Endothelial cell (in vitro differentiated cells): ENCODE data around the gene TM9SF1. TPM values are rescaled to one million over a fixed set of nuclear protein-coding genes. Genes with fewer than 3 reads are reported as not detected.
A peak's percentile ranks its signal among the peaks of the same experiment; 100 is the strongest.

ENCODE experiments used
- DNase-seq: peaks from one replicate; pipeline ENCODE4 v3.0.0; 2021; ENCODE audit warnings: low spot score
- H3K27ac Mint-ChIP-seq: one replicate; pipeline ENCODE4 v1.8.0; 2021; ENCODE audit warnings: mixed read lengths, inconsistent platforms; ENCODE audit not compliant: unreplicated experiment
- H3K27me3 Mint-ChIP-seq: one replicate; pipeline ENCODE4 v1.8.0; 2021; ENCODE audit warnings: mild to moderate bottlenecking, moderate library complexity, mixed read lengths, inconsistent platforms; ENCODE audit not compliant: unreplicated experiment
- H3K36me3 Mint-ChIP-seq: one replicate; pipeline ENCODE4 v1.8.0; 2021; ENCODE audit warnings: mild to moderate bottlenecking, low read depth, mixed read lengths, inconsistent platforms; ENCODE audit not compliant: unreplicated experiment
- H3K4me1 Mint-ChIP-seq: one replicate; pipeline ENCODE4 v1.8.0; 2021; ENCODE audit warnings: mild to moderate bottlenecking, mixed read lengths, inconsistent platforms; ENCODE audit not compliant: unreplicated experiment
- H3K4me3 Mint-ChIP-seq: one replicate; pipeline ENCODE4 v1.8.0; 2021; ENCODE audit warnings: mild to moderate bottlenecking, mixed read lengths, inconsistent platforms; ENCODE audit not compliant: unreplicated experiment
- H3K9me3 Mint-ChIP-seq: one replicate; pipeline ENCODE4 v1.8.0; 2021; ENCODE audit warnings: mixed read lengths, inconsistent platforms; ENCODE audit not compliant: unreplicated experiment
- total RNA-seq: library from RNA; stranded (reverse); fragmentation: NEBNext Ultra II Directional; extraction: Animal tissue kit (Norgen Biotek cat#: 25700); gene quantifications from one replicate; pipeline ENCODE4 v1.2.1, GENCODE V29; 2021; ENCODE audit not compliant: unreplicated experiment
- TF ChIP-seq, protein P1 (sequence below): fragments of 200-600 bp; sonication (generic); IDR thresholded peaks from one replicate; pipeline ENCODE4 v1.5.0; 2021; ENCODE audit warnings: antibody characterized with exemption; ENCODE audit not compliant: unreplicated experiment

Gene TM9SF1
- total RNA-seq, 1 donor from 2014 or later: 41.8 TPM

GRCh38 chr14:24213866-24214662, 18.8 kb upstream of the TM9SF1 start:
- peak overlapping the region; percentile 96 for H3K27ac Mint-ChIP-seq
- peak overlapping the region; percentile 93 for H3K4me3 Mint-ChIP-seq
- peaks cover 24% of the 10 kb centered on the region for H3K36me3 Mint-ChIP-seq
- H3K4me1 Mint-ChIP-seq: peaks cover 21% of the 10 kb centered on the region
- peaks cover 26% of the 10 kb centered on the region for H3K27me3 Mint-ChIP-seq
- DNase-seq: no peak
- TF ChIP-seq, protein P1, sequence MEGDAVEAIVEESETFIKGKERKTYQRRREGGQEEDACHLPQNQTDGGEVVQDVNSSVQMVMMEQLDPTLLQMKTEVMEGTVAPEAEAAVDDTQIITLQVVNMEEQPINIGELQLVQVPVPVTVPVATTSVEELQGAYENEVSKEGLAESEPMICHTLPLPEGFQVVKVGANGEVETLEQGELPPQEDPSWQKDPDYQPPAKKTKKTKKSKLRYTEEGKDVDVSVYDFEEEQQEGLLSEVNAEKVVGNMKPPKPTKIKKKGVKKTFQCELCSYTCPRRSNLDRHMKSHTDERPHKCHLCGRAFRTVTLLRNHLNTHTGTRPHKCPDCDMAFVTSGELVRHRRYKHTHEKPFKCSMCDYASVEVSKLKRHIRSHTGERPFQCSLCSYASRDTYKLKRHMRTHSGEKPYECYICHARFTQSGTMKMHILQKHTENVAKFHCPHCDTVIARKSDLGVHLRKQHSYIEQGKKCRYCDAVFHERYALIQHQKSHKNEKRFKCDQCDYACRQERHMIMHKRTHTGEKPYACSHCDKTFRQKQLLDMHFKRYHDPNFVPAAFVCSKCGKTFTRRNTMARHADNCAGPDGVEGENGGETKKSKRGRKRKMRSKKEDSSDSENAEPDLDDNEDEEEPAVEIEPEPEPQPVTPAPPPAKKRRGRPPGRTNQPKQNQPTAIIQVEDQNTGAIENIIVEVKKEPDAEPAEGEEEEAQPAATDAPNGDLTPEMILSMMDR: no peak
- no peaks in the 10 kb centered on the region for H3K9me3 Mint-ChIP-seq

DNA sequence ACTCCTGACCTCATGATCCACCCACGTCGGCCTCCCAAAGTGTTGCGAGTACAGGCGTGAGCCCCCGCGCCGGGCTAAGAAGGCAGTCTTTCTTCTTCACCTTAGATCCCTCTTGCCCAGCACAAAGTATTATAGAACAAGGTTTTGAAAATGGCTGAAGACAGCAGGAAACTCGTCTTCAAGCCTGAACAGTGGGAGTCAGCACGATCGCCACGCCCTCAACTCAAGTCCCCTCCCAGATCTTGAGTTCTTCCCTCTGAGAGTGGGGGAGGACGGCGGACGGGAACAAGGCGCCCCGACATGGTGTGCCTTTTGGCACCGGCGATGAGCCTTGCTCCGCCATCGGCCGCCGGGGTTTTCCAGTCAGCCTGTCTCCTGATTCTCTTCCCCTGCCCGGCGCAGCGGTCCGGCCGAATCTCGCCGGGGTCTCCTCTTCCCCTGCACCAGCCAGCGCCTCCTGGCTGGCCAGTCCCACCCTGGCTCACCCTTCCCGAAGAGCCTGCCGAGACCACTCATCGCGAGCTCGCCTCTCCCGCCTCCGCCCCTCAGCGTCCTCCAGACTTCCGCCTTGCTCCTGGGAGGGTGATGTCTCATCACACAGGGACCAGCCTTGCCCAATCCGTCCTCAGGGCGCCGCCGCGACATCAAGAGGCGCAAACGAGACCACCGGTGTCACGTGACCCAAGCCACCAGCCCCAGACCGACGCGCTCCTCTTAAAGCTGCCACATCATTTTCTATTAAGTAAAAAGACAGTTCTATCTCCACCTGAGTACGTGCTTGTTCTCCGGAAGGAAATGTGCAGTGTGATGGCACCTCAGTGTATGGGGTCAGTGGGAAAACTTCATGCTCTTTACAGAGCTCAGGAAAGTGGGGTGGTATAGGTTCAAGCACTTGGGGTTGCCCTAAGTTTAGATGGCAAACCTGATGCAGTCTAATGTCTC, 18.0 kb upstream of the TM9SF1 start, which contains the start of gene CHMP4A:
TSS of gene CHMP4A (minus strand) at position 565 of the 942 bp plus-strand sequence. CDS start at position 516, 49 bp downstream.
- TF ChIP-seq, protein P1: no peak
- peak within 1 kb of the TSS; percentile 96 for H3K27ac Mint-ChIP-seq
- DNase-seq: peak; percentile 92
- peak within 1 kb of the TSS; percentile 93 for H3K4me3 Mint-ChIP-seq
- H3K4me1 Mint-ChIP-seq: peaks cover 21% of the 10 kb centered on the region
- peaks cover 28% of the 10 kb centered on the region for H3K36me3 Mint-ChIP-seq
- no peaks in the 10 kb centered on the region for H3K9me3 Mint-ChIP-seq
- H3K27me3 Mint-ChIP-seq: peaks cover 28% of the 10 kb centered on the region

GRCh38 chr14:24211311-24211710, 16.1 kb upstream of the TM9SF1 start:
- peaks cover 30% of the 10 kb centered on the region for H3K27me3 Mint-ChIP-seq
- no peaks in the 10 kb centered on the region for H3K9me3 Mint-ChIP-seq
- peak overlapping the region; percentile 28 for H3K27ac Mint-ChIP-seq
- peaks cover 37% of the 10 kb centered on the region for H3K36me3 Mint-ChIP-seq
- peaks cover 24% of the 10 kb centered on the region for H3K4me1 Mint-ChIP-seq
- TF ChIP-seq, protein P1: no peak
- no peak for DNase-seq
- no peak overlapping the region for H3K4me3 Mint-ChIP-seq

DNA sequence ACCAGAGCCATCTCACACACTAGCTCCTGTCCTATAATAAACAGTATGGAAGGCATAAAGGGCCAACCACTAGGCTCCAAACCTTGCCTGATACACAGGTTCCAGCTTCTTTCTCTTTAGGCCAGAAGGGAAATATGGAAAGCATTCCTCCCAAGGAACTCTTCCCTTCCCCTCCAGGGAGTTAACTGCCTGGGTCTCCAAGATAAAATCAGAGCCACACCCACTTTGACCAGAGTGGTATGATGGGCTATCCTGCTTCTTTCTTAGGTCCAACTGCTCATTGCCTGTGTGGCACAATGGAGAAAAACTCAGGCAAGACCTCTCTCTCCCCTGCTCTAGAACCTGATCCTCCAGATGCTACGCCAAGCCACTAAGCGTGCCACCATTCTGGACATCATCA, 12.4 kb upstream of the TM9SF1 start:
- TF ChIP-seq, protein P1: no peak
- DNase-seq: no peak
- Mint-ChIP-seq H3K4me1 (peaks cover 6% of the 10 kb centered on the region), H3K4me3 (no peak overlapping the region), H3K27me3 (peaks cover 13% of the 10 kb centered on the region), H3K36me3 (peaks cover 51% of the 10 kb centered on the region), H3K27ac (no peak overlapping the region), H3K9me3 (no peaks in the 10 kb centered on the region)
